Measurements from ENCODE around the gene C1orf53. TPM values are rescaled to one million over a fixed set of nuclear protein-coding genes. Genes with fewer than 3 reads are reported as not detected.

C1orf53 gene
- polyA plus RNA-seq, 1 of the 3 experiments (the other 2 are of a cell fraction), result 24.9 TPM

DNA sequence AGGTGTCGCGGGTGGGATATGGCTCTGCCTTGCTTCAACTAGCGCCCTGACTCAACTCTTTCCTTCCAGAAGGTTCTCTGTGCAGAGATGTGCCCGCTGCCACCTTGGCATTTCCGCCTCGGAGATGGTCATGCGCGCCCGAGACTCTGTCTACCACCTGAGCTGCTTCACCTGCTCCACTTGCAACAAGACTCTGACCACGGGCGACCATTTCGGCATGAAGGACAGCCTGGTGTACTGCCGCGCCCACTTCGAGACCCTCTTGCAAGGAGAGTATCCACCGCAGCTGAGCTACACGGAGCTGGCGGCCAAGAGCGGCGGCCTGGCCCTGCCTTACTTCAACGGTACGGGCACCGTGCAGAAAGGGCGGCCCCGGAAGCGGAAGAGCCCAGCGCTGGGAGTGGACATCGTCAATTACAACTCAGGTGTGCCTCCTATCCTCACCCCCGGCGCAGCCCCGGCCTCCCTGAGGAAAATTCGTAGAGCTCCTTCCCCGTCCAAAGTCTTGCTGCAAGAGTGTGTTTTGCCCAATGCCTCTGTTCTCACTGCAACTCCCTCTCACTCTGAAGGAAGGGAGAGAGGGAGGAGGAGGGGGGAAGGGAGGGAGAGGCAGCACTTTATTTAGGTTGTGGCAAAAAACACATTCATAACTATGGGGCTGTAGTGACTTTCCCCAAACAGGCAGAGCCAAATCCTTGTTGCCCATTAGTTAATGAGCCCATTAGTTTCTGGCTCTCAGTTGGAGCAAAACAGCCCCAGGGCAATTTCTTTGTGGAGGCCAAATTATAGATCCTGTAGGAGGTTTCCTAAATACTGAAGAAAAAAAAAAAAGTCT, 19.0 kb downstream of the C1orf53 start:
- H3K27ac ChIP-seq (ENCODE audit: low read depth in 2 of 2, low read length in 1 of 2), result no peak overlapping the region
- no peaks in the 10 kb centered on the region for H3F3A ChIP-seq (replicated peaks; ENCODE audit: insufficient read depth)
- no peaks in the 10 kb centered on the region for H4K20me1 ChIP-seq (ENCODE audit: insufficient read depth)
- no peak for DNase-seq
- H3K4me3 ChIP-seq (ENCODE audit: low read depth in 2 of 2, low read length in 1 of 2), result no peak overlapping the region
- peaks cover 28% of the 10 kb centered on the region for H3K79me2 ChIP-seq (ENCODE audit: insufficient read depth)
- H3K9ac ChIP-seq, result no peak overlapping the region
- peaks cover 14 to 49% of the 10 kb centered on the region in 2 experiments for H3K36me3 ChIP-seq (replicated peaks in 1 of 2; ENCODE audit: control insufficient read depth in 1 of 2, insufficient read depth in 2 of 2, low read length in 1 of 2)
- H3K4me1 ChIP-seq (ENCODE audit: control insufficient read depth in 1 of 2, insufficient read depth in 2 of 2, low read depth in 1 of 2, low read length in 1 of 2), result peaks cover 0 to 12% of the 10 kb centered on the region in 2 experiments; a peak in 2 of 4 replicates
- 95% methylated on average over 29 of the region's 33 CpGs for WGBS (ENCODE audit: low lambda C conversion rate)
- H3K9me3 ChIP-seq, result no peaks in the 10 kb centered on the region
- no peak overlapping the region for H3K4me2 ChIP-seq
- CTCF ChIA-PET, result interaction anchor here (0.6 to 3.0 kb wide), 4 partner anchors 12 to 765 kb away, joined by 3 to 11 read pairs (median 4); no protein-coding TSS in a partner anchor
- H3K9me2 ChIP-seq, result no peaks in the 10 kb centered on the region
- POLR2A ChIA-PET, result no interaction called here
- H2AFZ ChIP-seq (ENCODE audit: low read depth), result no peak overlapping the region
- TF ChIP-seq, protein P1, sequence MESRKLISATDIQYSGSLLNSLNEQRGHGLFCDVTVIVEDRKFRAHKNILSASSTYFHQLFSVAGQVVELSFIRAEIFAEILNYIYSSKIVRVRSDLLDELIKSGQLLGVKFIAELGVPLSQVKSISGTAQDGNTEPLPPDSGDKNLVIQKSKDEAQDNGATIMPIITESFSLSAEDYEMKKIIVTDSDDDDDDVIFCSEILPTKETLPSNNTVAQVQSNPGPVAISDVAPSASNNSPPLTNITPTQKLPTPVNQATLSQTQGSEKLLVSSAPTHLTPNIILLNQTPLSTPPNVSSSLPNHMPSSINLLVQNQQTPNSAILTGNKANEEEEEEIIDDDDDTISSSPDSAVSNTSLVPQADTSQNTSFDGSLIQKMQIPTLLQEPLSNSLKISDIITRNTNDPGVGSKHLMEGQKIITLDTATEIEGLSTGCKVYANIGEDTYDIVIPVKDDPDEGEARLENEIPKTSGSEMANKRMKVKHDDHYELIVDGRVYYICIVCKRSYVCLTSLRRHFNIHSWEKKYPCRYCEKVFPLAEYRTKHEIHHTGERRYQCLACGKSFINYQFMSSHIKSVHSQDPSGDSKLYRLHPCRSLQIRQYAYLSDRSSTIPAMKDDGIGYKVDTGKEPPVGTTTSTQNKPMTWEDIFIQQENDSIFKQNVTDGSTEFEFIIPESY (IDR thresholded peaks at IDR 0.05; ENCODE audit: borderline replicate concordance, low read depth), result no peak
- TF ChIP-seq RAD21 (IDR thresholded peaks at IDR 0.05; ENCODE audit: low read length) (no peak), ELF1 (IDR thresholded peaks at IDR 0.05) (no peak), NRF1 (IDR thresholded peaks at IDR 0.05; ENCODE audit: low read depth, low read length) (no peak), CHD2 (IDR thresholded peaks at IDR 0.05; ENCODE audit: low read length, partially characterized antibody) (no peak), SIN3A (IDR thresholded peaks at IDR 0.05; ENCODE audit: borderline replicate concordance, low read depth, low read length) (no peak), MXI1 (IDR thresholded peaks at IDR 0.05; ENCODE audit: low read depth, low read length) (no peak), JUND (IDR thresholded peaks at IDR 0.05) (no peak), RXRA (IDR thresholded peaks at IDR 0.05; ENCODE audit: borderline replicate concordance, low read depth) (no peak), YY1 (IDR thresholded peaks at IDR 0.05; ENCODE audit: low read depth) (no peak), FOXM1 (IDR thresholded peaks at IDR 0.05; ENCODE audit: low read depth) (no peak), EP300 (IDR thresholded peaks at IDR 0.05; ENCODE audit: borderline replicate concordance in 1 of 2, low read depth in 1 of 2, low read length in 1 of 2) (no peak)
- TF ChIP-seq, protein P2, sequence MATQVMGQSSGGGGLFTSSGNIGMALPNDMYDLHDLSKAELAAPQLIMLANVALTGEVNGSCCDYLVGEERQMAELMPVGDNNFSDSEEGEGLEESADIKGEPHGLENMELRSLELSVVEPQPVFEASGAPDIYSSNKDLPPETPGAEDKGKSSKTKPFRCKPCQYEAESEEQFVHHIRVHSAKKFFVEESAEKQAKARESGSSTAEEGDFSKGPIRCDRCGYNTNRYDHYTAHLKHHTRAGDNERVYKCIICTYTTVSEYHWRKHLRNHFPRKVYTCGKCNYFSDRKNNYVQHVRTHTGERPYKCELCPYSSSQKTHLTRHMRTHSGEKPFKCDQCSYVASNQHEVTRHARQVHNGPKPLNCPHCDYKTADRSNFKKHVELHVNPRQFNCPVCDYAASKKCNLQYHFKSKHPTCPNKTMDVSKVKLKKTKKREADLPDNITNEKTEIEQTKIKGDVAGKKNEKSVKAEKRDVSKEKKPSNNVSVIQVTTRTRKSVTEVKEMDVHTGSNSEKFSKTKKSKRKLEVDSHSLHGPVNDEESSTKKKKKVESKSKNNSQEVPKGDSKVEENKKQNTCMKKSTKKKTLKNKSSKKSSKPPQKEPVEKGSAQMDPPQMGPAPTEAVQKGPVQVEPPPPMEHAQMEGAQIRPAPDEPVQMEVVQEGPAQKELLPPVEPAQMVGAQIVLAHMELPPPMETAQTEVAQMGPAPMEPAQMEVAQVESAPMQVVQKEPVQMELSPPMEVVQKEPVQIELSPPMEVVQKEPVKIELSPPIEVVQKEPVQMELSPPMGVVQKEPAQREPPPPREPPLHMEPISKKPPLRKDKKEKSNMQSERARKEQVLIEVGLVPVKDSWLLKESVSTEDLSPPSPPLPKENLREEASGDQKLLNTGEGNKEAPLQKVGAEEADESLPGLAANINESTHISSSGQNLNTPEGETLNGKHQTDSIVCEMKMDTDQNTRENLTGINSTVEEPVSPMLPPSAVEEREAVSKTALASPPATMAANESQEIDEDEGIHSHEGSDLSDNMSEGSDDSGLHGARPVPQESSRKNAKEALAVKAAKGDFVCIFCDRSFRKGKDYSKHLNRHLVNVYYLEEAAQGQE (IDR thresholded peaks at IDR 0.05; ENCODE audit: low read depth, low read length), result no peak
- H3K27me3 ChIP-seq (ENCODE audit: insufficient read depth), result no peaks in the 10 kb centered on the region
